ENCODE measurements around the gene PLK2.

The PLK2 gene

DNA sequence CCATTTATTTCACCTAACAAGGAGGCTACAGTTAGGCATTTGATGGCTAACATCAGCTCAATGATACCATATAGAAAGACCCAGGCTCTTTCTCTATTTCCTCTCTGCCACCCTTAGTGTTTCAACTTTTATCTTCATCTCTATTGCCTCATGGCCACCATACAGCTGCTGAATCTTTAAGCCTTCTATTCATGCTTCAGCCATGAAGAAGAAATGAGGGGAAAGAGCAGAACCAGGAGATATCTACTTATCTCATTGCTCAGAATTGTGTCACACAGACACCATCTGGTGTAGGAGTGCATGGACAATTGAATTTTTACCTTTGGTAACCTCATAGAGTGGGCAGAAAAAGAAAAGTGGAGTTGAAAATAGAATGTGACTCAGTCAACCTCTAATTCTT lies 38.0 kb upstream of the PLK2 start:
- no peak overlapping the region for H3K27ac ChIP-seq (ENCODE audit: low read length)
- no peaks in the 10 kb centered on the region for H3K9me3 ChIP-seq (ENCODE audit: control insufficient read depth, insufficient read depth, low read length)
- H3K4me3 ChIP-seq (ENCODE audit: low read length) = no peak overlapping the region
- H3K4me1 ChIP-seq (ENCODE audit: control insufficient read depth, insufficient read depth, low read length) = peaks cover 2% of the 10 kb centered on the region; the same call in 1 of the 2 replicates
- no peak for DNase-seq (ENCODE audit: low read depth, low spot score)
- no peaks in the 10 kb centered on the region for H3K27me3 ChIP-seq (ENCODE audit: control insufficient read depth, insufficient read depth, low read length)
- no peaks in the 10 kb centered on the region for H3K36me3 ChIP-seq (ENCODE audit: control insufficient read depth, insufficient read depth, low read length)

DNA sequence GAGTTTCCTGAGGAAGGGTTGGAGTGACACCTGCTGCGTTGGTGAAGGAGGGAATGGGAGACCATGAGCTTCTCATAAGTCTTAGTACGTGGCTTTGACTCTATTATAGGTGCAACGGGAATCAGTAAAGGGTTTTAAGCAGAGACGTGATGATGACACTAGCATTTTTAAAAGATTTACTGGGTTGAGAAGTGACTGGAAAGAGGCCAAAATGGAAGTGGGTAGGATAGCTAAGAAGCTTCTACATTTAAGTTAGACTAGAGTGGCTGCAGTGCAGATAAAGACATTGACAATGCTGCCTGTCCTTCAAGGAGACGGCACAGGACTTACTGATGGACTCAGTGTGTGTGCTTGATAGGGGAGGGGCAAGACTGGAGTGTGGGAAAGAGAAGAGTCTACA lies 37.5 kb upstream of the PLK2 start:
- no peaks in the 10 kb centered on the region for H3K36me3 ChIP-seq (ENCODE audit: control insufficient read depth, insufficient read depth, low read length)
- no peaks in the 10 kb centered on the region for H3K27me3 ChIP-seq (ENCODE audit: control insufficient read depth, insufficient read depth, low read length)
- H3K4me1 ChIP-seq (ENCODE audit: control insufficient read depth, insufficient read depth, low read length) = peaks cover 2% of the 10 kb centered on the region; the same call in 1 of the 2 replicates
- no CpG with 5 or more reads among the region's 5 CpGs for WGBS (ENCODE audit: insufficient coverage, insufficient read length)
- no peak overlapping the region for H3K27ac ChIP-seq (ENCODE audit: low read length)
- H3K4me3 ChIP-seq (ENCODE audit: low read length) = no peak overlapping the region
- no peak for DNase-seq (ENCODE audit: low read depth, low spot score)
- H3K9me3 ChIP-seq (ENCODE audit: control insufficient read depth, insufficient read depth, low read length) = no peaks in the 10 kb centered on the region

DNA sequence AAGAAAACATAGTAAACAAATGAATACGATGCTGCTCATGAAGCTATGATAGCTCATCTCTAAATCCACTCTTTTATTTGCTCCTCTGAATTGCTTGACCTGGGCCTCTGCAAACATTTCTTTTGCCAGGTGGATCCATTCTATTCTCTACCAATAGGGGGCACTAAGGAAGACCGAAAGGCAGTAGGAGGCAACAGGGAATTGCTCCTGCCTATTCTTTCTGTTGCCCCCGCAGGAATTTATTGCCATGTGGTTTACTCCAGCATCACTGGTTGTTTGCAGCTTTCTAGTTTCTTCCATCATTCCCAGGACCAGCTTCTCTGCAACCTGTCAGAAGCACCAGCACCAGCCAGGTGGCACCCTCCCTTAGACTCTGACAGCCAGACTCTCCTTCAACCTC lies 36.6 kb upstream of the PLK2 start:
- no peak for DNase-seq (ENCODE audit: low read depth, low spot score)
- no peaks in the 10 kb centered on the region for H3K9me3 ChIP-seq (ENCODE audit: control insufficient read depth, insufficient read depth, low read length)
- WGBS (ENCODE audit: insufficient coverage, insufficient read length) = no CpG with 5 or more reads among the region's 3 CpGs
- H3K36me3 ChIP-seq (ENCODE audit: control insufficient read depth, insufficient read depth, low read length) = no peaks in the 10 kb centered on the region
- no peak overlapping the region for H3K4me3 ChIP-seq (ENCODE audit: low read length)
- no peak overlapping the region for H3K27ac ChIP-seq (ENCODE audit: low read length)
- H3K27me3 ChIP-seq (ENCODE audit: control insufficient read depth, insufficient read depth, low read length) = no peaks in the 10 kb centered on the region
- H3K4me1 ChIP-seq (ENCODE audit: control insufficient read depth, insufficient read depth, low read length) = peaks cover 2% of the 10 kb centered on the region; the same call in 1 of the 2 replicates

DNA sequence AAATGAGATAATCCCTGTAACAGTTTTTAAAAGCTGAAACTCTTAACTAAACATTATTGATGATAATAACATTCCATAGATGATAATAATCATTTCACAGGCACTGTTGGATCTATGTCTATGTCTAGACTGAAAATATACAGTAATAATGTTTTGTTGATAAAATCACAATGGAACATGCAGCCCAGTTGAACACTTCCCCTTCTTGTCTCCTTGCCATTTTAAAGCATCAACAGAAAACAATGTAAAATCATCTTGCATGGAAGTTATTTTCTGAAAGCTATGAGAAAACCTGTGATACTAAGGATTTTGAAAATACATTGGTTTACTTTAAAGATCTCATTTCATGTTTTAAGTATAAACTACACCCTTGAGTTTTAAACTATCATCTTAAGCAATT lies 33.3 kb upstream of the PLK2 start:
- Histone ChIP-seq H3K4me1 (ENCODE audit: control insufficient read depth, insufficient read depth, low read length) (peaks cover 4% of the 10 kb centered on the region; the same call in 1 of the 2 replicates), H3K27me3 (ENCODE audit: control insufficient read depth, insufficient read depth, low read length) (no peaks in the 10 kb centered on the region), H3K4me3 (ENCODE audit: low read length) (no peak overlapping the region), H3K27ac (ENCODE audit: low read length) (no peak overlapping the region), H3K36me3 (ENCODE audit: control insufficient read depth, insufficient read depth, low read length) (no peaks in the 10 kb centered on the region), H3K9me3 (ENCODE audit: control insufficient read depth, insufficient read depth, low read length) (no peaks in the 10 kb centered on the region)
- DNase-seq (ENCODE audit: low read depth, low spot score) = no peak

DNA sequence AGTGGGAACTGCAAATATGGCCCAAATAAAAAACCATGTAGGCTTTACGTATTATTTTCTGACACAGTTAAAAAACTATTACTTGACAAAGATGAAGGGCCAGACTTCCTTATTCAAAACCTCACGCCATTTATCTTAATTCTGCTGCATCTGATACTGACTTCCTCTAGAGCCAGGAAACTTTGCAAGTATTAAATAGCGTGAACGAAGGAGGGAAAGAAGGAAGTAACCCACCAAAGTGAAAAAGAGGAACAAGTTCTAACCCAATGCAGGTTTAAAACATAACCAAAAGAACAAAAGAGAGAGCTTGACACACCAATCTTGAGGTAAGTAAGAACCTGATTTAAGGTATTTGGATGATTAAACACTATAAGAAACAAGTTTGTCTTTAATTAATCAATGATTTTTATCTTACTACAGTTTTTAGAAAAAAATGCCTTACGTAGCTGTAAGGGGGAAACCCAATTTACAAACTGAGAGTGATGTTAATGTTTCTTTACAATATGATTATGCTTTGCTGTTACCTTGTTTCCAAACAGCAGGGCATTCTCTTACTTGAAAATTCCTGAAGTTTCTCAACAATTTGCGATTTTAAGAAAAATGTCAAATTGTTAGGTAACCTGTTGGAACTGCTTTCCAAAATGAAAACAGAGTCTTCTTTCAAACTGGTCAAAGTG lies 31.5 kb upstream of the PLK2 start, which contains the start of gene GAPT:
TSS of gene GAPT (plus strand) at position 220 of the 677 bp plus-strand sequence. CDS start 3,102 bp downstream, outside the sequence.
- H3K4me3 ChIP-seq (ENCODE audit: low read length) = no peak within 1 kb of the TSS
- no peak for DNase-seq (ENCODE audit: low read depth, low spot score)
- H3K9me3 ChIP-seq (ENCODE audit: control insufficient read depth, insufficient read depth, low read length) = no peaks in the 10 kb centered on the region
- no peaks in the 10 kb centered on the region for H3K36me3 ChIP-seq (ENCODE audit: control insufficient read depth, insufficient read depth, low read length)
- no peak within 1 kb of the TSS for H3K27ac ChIP-seq (ENCODE audit: low read length)
- no CpG with 5 or more reads among the region's 6 CpGs for WGBS (ENCODE audit: insufficient coverage, insufficient read length)
- H3K27me3 ChIP-seq (ENCODE audit: control insufficient read depth, insufficient read depth, low read length) = no peaks in the 10 kb centered on the region
- H3K4me1 ChIP-seq (ENCODE audit: control insufficient read depth, insufficient read depth, low read length) = peaks cover 3% of the 10 kb centered on the region; the same call in 1 of the 2 replicates

DNA sequence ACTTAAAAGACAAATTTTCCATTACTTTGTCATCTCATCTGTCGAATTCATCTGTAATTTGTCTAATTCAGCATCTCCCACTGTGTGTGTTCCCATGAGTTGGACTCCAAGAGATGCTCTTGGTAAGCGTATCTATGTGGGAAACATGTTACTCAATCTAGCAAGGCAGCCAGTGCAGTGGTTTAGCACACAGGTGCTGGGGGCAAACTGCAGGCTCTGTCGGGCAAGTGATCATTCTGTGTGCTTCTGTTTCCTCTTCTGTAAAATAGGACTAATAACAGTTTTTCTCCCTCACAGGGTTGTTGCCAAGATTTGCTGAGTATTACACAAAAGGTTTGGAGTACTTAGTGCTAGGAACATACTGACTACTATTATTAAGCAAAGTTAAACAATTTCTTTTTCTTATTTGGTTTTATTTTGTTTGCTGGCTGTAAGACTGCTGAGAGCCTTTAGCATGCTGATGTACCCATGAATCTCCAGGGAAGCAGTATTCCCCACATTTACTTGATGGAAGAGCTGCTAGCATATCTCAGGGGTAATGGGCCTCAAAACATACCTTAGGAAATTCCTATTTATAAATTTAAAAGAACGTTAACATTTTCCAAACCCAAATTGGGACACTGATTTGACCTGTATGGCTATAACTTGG lies 30.6 kb upstream of the PLK2 start:
- no peak for DNase-seq (ENCODE audit: low read depth, low spot score)
- Histone ChIP-seq H3K36me3 (ENCODE audit: control insufficient read depth, insufficient read depth, low read length) (no peaks in the 10 kb centered on the region), H3K27me3 (ENCODE audit: control insufficient read depth, insufficient read depth, low read length) (no peaks in the 10 kb centered on the region), H3K27ac (ENCODE audit: low read length) (no peak overlapping the region), H3K4me1 (ENCODE audit: control insufficient read depth, insufficient read depth, low read length) (peaks cover 3% of the 10 kb centered on the region; the same call in 1 of the 2 replicates), H3K9me3 (ENCODE audit: control insufficient read depth, insufficient read depth, low read length) (no peaks in the 10 kb centered on the region), H3K4me3 (ENCODE audit: low read length) (no peak overlapping the region)
- no CpG with 5 or more reads among the region's 4 CpGs for WGBS (ENCODE audit: insufficient coverage, insufficient read length)

DNA sequence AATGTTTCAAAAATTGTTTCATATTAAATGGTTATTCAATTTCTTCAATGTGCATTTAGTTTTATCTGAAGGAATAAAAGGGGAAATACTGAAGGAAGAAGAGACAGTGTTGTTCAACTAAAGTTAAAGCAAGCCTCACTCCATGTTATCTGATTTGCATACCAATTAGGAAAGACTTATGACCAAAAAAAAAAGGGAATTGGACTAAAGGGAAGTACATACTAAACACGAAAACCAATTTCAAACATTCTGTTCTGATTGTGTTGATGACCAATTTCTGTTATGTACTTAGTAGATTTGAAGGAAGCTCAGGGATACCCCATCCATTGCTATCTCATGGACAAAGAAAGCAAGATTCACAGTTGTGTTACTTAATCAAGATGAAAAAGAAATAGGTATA lies 26.4 kb upstream of the PLK2 start:
- no peak for DNase-seq (ENCODE audit: low read depth, low spot score)
- Histone ChIP-seq H3K9me3 (ENCODE audit: control insufficient read depth, insufficient read depth, low read length) (no peaks in the 10 kb centered on the region), H3K4me3 (ENCODE audit: low read length) (no peak overlapping the region), H3K36me3 (ENCODE audit: control insufficient read depth, insufficient read depth, low read length) (no peaks in the 10 kb centered on the region), H3K27me3 (ENCODE audit: control insufficient read depth, insufficient read depth, low read length) (no peaks in the 10 kb centered on the region), H3K27ac (ENCODE audit: low read length) (no peak overlapping the region), H3K4me1 (ENCODE audit: control insufficient read depth, insufficient read depth, low read length) (peaks cover 3% of the 10 kb centered on the region; the same call in 1 of the 2 replicates)
- no CpG with 5 or more reads among the region's 1 CpG for WGBS (ENCODE audit: insufficient coverage, insufficient read length)

DNA sequence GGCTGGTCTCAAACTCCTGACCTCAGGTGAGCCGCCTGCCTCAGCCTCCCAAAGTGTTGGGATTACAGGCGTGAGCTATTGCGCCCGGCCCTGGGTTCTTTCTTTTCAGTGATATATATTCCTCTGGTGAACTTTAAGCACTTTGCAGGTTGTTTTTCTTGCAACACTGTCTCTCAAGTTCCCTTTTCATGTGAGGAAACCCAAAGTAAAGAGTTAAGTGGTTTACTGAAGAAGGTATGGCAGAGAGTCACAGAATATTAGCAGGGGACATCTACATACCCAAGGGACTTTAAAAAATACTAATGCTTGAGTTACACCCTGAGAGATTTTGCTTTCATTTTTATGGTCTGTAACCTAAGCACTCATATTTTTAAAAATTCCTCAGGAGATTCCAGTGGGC lies 24.6 kb upstream of the PLK2 start:
- Histone ChIP-seq H3K27ac (ENCODE audit: low read length) (no peak overlapping the region), H3K36me3 (ENCODE audit: control insufficient read depth, insufficient read depth, low read length) (no peaks in the 10 kb centered on the region), H3K27me3 (ENCODE audit: control insufficient read depth, insufficient read depth, low read length) (no peaks in the 10 kb centered on the region), H3K4me1 (ENCODE audit: control insufficient read depth, insufficient read depth, low read length) (no peaks in the 10 kb centered on the region), H3K4me3 (ENCODE audit: low read length) (no peak overlapping the region), H3K9me3 (ENCODE audit: control insufficient read depth, insufficient read depth, low read length) (no peaks in the 10 kb centered on the region)
- DNase-seq (ENCODE audit: low read depth, low spot score) = no peak
- WGBS (ENCODE audit: insufficient coverage, insufficient read length) = no CpG with 5 or more reads among the region's 4 CpGs

DNA sequence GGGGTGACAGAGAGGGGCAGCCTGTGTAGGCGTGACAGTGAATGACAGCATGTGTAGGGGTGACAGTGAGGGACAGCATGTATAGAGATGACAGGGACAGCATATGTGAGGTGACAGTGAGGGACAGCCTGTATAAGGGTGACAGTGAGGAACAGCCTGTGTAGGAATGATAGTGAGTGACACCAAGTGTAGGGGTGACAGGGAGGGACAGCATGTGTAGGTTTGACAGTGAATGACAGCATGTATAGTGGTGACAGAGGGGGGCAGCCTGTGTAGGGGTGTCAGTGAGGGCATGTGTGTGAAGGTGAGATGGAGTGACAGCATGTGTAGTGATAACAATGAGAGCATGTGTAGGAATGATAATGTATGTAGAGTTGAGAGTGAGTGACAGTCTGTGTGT lies 22.6 kb upstream of the PLK2 start:
- H3K27ac ChIP-seq (ENCODE audit: low read length) = no peak overlapping the region
- H3K9me3 ChIP-seq (ENCODE audit: control insufficient read depth, insufficient read depth, low read length) = no peaks in the 10 kb centered on the region
- no CpG with 5 or more reads among the region's 1 CpG for WGBS (ENCODE audit: insufficient coverage, insufficient read length)
- no peaks in the 10 kb centered on the region for H3K4me1 ChIP-seq (ENCODE audit: control insufficient read depth, insufficient read depth, low read length)
- no peaks in the 10 kb centered on the region for H3K27me3 ChIP-seq (ENCODE audit: control insufficient read depth, insufficient read depth, low read length)
- H3K36me3 ChIP-seq (ENCODE audit: control insufficient read depth, insufficient read depth, low read length) = no peaks in the 10 kb centered on the region
- DNase-seq (ENCODE audit: low read depth, low spot score) = no peak
- H3K4me3 ChIP-seq (ENCODE audit: low read length) = no peak overlapping the region

DNA sequence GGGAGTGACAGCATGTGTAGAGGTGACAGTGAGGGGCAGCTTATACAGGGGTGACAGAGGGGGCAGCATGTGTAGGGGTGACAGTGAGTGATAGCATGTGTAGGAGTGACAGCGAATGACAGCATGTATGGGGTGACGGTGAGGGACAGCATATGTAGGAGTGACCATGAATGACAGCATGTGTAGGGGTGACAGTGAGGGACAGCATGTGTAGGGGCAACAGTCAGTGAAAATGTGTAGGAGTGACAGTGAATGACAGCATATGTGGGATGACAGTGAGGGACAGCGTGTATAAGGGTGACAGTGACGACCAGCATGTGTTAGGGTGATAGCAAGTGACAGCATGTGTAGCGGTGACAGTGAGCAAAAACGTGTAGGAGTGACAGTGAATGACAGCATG lies 21.9 kb upstream of the PLK2 start:
- Histone ChIP-seq H3K27ac (ENCODE audit: low read length) (no peak overlapping the region), H3K9me3 (ENCODE audit: control insufficient read depth, insufficient read depth, low read length) (no peaks in the 10 kb centered on the region; the same call in 1 of the 2 replicates), H3K4me1 (ENCODE audit: control insufficient read depth, insufficient read depth, low read length) (no peaks in the 10 kb centered on the region), H3K36me3 (ENCODE audit: control insufficient read depth, insufficient read depth, low read length) (no peaks in the 10 kb centered on the region), H3K4me3 (ENCODE audit: low read length) (no peak overlapping the region), H3K27me3 (ENCODE audit: control insufficient read depth, insufficient read depth, low read length) (no peaks in the 10 kb centered on the region)
- DNase-seq (ENCODE audit: low read depth, low spot score) = no peak
- no CpG with 5 or more reads among the region's 6 CpGs for WGBS (ENCODE audit: insufficient coverage, insufficient read length)

All from iPS DF 6.9 (cell line).